ENCODE results near the gene HAUS3. TPM values are rescaled to one million over a fixed set of nuclear protein-coding genes. Genes with fewer than 3 reads are reported as not detected.
A peak's percentile ranks its signal among the peaks of the same experiment; 100 is the strongest.

Gene HAUS3
- total and polyA plus RNA-seq, 2 of the 13 experiments (the other 11 are each of a cell fraction or from before 2014, with no cell fraction given) = 3.9 to 12.6 TPM

DNA sequence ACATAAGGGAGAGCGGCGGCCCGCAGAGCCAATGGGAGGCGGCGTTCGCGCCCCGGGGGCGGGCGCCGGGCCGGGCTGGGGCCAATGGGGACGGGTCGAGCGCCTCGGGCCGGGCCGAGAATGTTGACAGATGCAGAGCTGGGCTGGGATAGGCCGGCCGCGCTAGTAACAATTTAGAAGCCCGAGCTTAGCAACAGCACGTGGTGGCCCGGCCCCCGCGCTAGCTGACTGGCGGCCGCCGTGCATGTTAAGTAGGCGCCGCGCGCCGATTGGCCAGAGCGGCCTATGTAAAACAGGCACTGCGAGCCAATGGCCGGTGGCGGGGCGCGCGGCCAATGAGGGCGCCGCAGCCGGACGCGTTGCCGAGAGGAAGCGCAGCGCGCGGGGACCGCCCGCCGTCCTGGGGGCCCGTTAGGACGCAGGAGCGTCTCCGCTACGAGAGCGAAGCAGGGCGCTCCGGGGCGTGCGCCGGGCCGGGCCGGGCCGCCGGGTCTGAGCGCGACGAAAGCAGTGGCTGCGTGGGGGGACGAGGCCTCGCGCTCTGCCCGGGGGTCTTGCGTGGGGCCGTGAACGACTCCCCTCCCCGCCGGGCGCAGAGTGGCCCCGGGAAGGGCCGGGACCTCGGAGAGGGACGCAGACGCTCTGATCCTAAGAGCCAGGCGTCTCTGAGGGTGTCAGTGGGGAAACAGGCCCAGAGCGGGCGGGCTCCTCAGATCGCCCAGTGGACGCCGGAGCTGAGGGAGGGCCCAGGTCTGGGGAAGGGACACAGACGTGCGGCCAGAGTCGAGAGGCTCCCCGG lies 20.4 kb upstream of the HAUS3 start (continued):
- TF ChIP-seq, protein P1, sequence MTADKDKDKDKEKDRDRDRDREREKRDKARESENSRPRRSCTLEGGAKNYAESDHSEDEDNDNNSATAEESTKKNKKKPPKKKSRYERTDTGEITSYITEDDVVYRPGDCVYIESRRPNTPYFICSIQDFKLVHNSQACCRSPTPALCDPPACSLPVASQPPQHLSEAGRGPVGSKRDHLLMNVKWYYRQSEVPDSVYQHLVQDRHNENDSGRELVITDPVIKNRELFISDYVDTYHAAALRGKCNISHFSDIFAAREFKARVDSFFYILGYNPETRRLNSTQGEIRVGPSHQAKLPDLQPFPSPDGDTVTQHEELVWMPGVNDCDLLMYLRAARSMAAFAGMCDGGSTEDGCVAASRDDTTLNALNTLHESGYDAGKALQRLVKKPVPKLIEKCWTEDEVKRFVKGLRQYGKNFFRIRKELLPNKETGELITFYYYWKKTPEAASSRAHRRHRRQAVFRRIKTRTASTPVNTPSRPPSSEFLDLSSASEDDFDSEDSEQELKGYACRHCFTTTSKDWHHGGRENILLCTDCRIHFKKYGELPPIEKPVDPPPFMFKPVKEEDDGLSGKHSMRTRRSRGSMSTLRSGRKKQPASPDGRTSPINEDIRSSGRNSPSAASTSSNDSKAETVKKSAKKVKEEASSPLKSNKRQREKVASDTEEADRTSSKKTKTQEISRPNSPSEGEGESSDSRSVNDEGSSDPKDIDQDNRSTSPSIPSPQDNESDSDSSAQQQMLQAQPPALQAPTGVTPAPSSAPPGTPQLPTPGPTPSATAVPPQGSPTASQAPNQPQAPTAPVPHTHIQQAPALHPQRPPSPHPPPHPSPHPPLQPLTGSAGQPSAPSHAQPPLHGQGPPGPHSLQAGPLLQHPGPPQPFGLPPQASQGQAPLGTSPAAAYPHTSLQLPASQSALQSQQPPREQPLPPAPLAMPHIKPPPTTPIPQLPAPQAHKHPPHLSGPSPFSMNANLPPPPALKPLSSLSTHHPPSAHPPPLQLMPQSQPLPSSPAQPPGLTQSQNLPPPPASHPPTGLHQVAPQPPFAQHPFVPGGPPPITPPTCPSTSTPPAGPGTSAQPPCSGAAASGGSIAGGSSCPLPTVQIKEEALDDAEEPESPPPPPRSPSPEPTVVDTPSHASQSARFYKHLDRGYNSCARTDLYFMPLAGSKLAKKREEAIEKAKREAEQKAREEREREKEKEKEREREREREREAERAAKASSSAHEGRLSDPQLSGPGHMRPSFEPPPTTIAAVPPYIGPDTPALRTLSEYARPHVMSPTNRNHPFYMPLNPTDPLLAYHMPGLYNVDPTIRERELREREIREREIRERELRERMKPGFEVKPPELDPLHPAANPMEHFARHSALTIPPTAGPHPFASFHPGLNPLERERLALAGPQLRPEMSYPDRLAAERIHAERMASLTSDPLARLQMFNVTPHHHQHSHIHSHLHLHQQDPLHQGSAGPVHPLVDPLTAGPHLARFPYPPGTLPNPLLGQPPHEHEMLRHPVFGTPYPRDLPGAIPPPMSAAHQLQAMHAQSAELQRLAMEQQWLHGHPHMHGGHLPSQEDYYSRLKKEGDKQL (CRISPR knock-in tag; IDR thresholded peaks at IDR 0.05; ENCODE audit: low read depth) = no peak
- TF ChIP-seq, protein P2, sequence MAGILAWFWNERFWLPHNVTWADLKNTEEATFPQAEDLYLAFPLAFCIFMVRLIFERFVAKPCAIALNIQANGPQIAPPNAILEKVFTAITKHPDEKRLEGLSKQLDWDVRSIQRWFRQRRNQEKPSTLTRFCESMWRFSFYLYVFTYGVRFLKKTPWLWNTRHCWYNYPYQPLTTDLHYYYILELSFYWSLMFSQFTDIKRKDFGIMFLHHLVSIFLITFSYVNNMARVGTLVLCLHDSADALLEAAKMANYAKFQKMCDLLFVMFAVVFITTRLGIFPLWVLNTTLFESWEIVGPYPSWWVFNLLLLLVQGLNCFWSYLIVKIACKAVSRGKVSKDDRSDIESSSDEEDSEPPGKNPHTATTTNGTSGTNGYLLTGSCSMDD (CRISPR knock-in tag; IDR thresholded peaks at IDR 0.05) = no peak
- TF ChIP-seq MYNN (CRISPR knock-in tag; IDR thresholded peaks at IDR 0.05; ENCODE audit: low read depth) (no peak), ZNF713 (CRISPR knock-in tag; IDR thresholded peaks at IDR 0.05) (0 out of 2 replicates have a peak, but pooled peaks have one; percentile 37), HIVEP1 (CRISPR knock-in tag; IDR thresholded peaks at IDR 0.05) (no peak), ZNF367 (CRISPR knock-in tag; IDR thresholded peaks at IDR 0.05; ENCODE audit: borderline replicate concordance) (peak; percentile 41; the same call in 1 of the 2 replicates), CEBPB (IDR thresholded peaks at IDR 0.05; ENCODE audit: borderline replicate concordance, low read depth, low read length) (no peak), THYN1 (CRISPR knock-in tag; IDR thresholded peaks at IDR 0.05; ENCODE audit: borderline replicate concordance, low read depth) (no peak), MBD4 (IDR thresholded peaks at IDR 0.05; ENCODE audit: borderline replicate concordance, low read length) (no peak), CCAR2 (optimal IDR thresholded peaks at IDR 0.05; ENCODE audit: low read depth, low read length) (no peak), ZNF770 (CRISPR knock-in tag; IDR thresholded peaks at IDR 0.05) (peak; percentile 19; the same call in 1 of the 2 replicates), ZNF414 (CRISPR knock-in tag; IDR thresholded peaks at IDR 0.05) (no peak), E2F5 (CRISPR knock-in tag; conservative IDR thresholded peaks at IDR 0.05) (no peak), ETV6 (CRISPR knock-in tag; conservative IDR thresholded peaks at IDR 0.05) (peak; percentile 66; the same call in 1 of the 2 replicates), ZNF253 (CRISPR knock-in tag; IDR thresholded peaks at IDR 0.05; ENCODE audit: borderline replicate concordance) (no peak; the same call in 1 of the 2 replicates), ISL2 (CRISPR knock-in tag; IDR thresholded peaks at IDR 0.05) (no peak)
- TF ChIP-seq, protein P3, sequence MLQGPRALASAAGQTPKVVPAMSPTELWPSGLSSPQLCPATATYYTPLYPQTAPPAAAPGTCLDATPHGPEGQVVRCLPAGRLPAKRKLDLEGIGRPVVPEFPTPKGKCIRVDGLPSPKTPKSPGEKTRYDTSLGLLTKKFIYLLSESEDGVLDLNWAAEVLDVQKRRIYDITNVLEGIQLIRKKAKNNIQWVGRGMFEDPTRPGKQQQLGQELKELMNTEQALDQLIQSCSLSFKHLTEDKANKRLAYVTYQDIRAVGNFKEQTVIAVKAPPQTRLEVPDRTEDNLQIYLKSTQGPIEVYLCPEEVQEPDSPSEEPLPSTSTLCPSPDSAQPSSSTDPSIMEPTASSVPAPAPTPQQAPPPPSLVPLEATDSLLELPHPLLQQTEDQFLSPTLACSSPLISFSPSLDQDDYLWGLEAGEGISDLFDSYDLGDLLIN (CRISPR knock-in tag; IDR thresholded peaks at IDR 0.05; ENCODE audit: borderline replicate concordance) = peak; percentile 52; the same call in 1 of the 2 replicates

All from HepG2 (cell line).